ENCODE data around the gene ZNF814. TPM values are rescaled to one million over a fixed set of nuclear protein-coding genes. Genes with fewer than 3 reads are reported as not detected.
"Not testable (repeated sequence)": the region's sequence is repeated elsewhere in the genome, so short reads cannot be mapped to it uniquely, and the experiment has no call there.

The ZNF814 gene
- total RNA-seq, 1 donor from 2014 or later: 13.3 TPM

GRCh38 chr19:57812226-57812625 lies 76.6 kb downstream of the ZNF814 start:
- TF ChIP-seq POLR2A (IDR thresholded peaks at IDR 0.05): no peak
- TF ChIP-seq CTCF (IDR thresholded peaks at IDR 0.05): no peak
- no peak for TF ChIP-seq POLR2AphosphoS5 (IDR thresholded peaks at IDR 0.05; ENCODE audit: insufficient read depth in 1 of 2, low read depth in 1 of 2)
- H3K36me3 ChIP-seq: peaks cover 0 to 14% of the 10 kb centered on the region in 2 donors
- H3K9me3 ChIP-seq: no peaks in the 10 kb centered on the region
- H3K27me3 ChIP-seq: no peaks in the 10 kb centered on the region
- H3K4me1 ChIP-seq: peaks cover 36% of the 10 kb centered on the region
- no peak for DNase-seq (ENCODE audit: extremely low spot score in 2 of 2)
- H3K4me3 ChIP-seq: no peak overlapping the region
- no peak overlapping the region for H3K27ac ChIP-seq
- intact Hi-C loops (cut with DNase I): no loop called here

- Histone ChIP-seq H3K36me3 (peaks cover 0 to 14% of the 10 kb centered on the region in 2 donors), H3K4me1 (peaks cover 42% of the 10 kb centered on the region)
- intact Hi-C loops (cut with DNase I); H3K27me3 ChIP-seq; H3K27ac ChIP-seq; H3K9me3 ChIP-seq; H3K4me3 ChIP-seq; DNase-seq (ENCODE audit: extremely low spot score in 2 of 2): not testable (repeated sequence)
These were observed 78.2 kb downstream of the ZNF814 start for GRCh38 chr19:57810410-57811295.

- H3K27ac ChIP-seq: no peak overlapping the region
- no peaks in the 10 kb centered on the region for H3K27me3 ChIP-seq
- intact Hi-C loops (cut with DNase I): no loop called here
- peaks cover 0 to 14% of the 10 kb centered on the region in 2 donors for H3K36me3 ChIP-seq
- DNase-seq (ENCODE audit: extremely low spot score in 2 of 2): no peak
- H3K4me1 ChIP-seq: peaks cover 31% of the 10 kb centered on the region
- H3K9me3 ChIP-seq: no peaks in the 10 kb centered on the region
- TF ChIP-seq POLR2AphosphoS5 (IDR thresholded peaks at IDR 0.05; ENCODE audit: insufficient read depth in 1 of 2, low read depth in 1 of 2) (no peak), CTCF (IDR thresholded peaks at IDR 0.05) (no peak), POLR2A (IDR thresholded peaks at IDR 0.05) (no peak)
- H3K4me3 ChIP-seq: no peak overlapping the region
These were observed 81.3 kb downstream of the ZNF814 start for GRCh38 chr19:57807541-57807940.

- TF ChIP-seq CTCF (IDR thresholded peaks at IDR 0.05): no peak
- peak in 1 of 2 donors; percentile 11 for TF ChIP-seq POLR2AphosphoS5 (IDR thresholded peaks at IDR 0.05; ENCODE audit: insufficient read depth in 1 of 2, low read depth in 1 of 2)
These were observed 85.1 kb downstream of the ZNF814 start for GRCh38 chr19:57803594-57804325.

GRCh38 chr19:57803265-57803593 lies 85.6 kb downstream of the ZNF814 start:
- Histone ChIP-seq H3K9me3 (no peaks in the 10 kb centered on the region), H3K4me3 (peak overlapping the region; percentile 53 to 54), H3K27ac (peak overlapping the region; percentile 79), H3K36me3 (peaks cover 0 to 6% of the 10 kb centered on the region in 2 donors), H3K27me3 (no peaks in the 10 kb centered on the region), H3K4me1 (peaks cover 32% of the 10 kb centered on the region)
- TF ChIP-seq CTCF (IDR thresholded peaks at IDR 0.05): no peak
- TF ChIP-seq POLR2A (IDR thresholded peaks at IDR 0.05): no peak
- TF ChIP-seq POLR2AphosphoS5 (IDR thresholded peaks at IDR 0.05; ENCODE audit: insufficient read depth in 1 of 2, low read depth in 1 of 2): no peak
- intact Hi-C loops (cut with DNase I): no loop called here
- DNase-seq (ENCODE audit: extremely low spot score in 2 of 2): no peak

More at GRCh38 chr19:57803594-57804325, 85.1 kb downstream of the ZNF814 start:
- no peak for DNase-seq (ENCODE audit: extremely low spot score in 2 of 2)
- intact Hi-C loops (cut with DNase I): no loop called here
- peaks cover 0 to 9% of the 10 kb centered on the region in 2 donors for H3K36me3 ChIP-seq
- H3K4me3 ChIP-seq: peak overlapping the region; percentile 53 to 54
- no peaks in the 10 kb centered on the region for H3K27me3 ChIP-seq
- peaks cover 32% of the 10 kb centered on the region for H3K4me1 ChIP-seq
- no peaks in the 10 kb centered on the region for H3K9me3 ChIP-seq
- peak overlapping the region; percentile 79 for H3K27ac ChIP-seq

Measured in vagina (tissue), 2 donors.